NCI-H345 (cell line): ENCODE data around the gene COL10A1.

Experiments used
- DNase-seq: peaks from one replicate; lab custom pipeline; 2025; lab: John Stamatoyannopoulos, UW

Gene COL10A1

DNA sequence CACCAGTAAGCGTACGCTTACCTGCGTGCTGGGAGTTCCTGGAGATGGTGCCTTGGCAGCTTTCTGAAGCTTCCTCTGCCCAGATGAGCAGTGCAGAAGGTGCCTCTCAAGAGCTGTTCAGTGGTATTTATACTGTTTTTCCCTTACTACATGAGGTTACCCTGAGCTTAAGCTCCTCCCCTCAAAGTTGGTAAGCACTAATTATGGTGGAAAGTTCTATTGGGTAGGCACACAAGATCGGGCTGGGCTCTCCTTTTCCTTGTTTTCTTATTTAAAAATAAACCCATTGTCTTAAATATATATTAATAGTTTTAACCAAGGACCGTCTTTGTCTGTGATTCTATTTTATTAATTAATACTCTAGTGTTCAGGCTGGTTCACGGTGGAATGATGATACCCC, at the start of gene COL10A1:
COL10A1 (minus strand) TSS at position 101 of the 400 bp plus-strand sequence. CDS start 640 bp downstream, outside the sequence.
- DNase-seq, result no peak

DNA sequence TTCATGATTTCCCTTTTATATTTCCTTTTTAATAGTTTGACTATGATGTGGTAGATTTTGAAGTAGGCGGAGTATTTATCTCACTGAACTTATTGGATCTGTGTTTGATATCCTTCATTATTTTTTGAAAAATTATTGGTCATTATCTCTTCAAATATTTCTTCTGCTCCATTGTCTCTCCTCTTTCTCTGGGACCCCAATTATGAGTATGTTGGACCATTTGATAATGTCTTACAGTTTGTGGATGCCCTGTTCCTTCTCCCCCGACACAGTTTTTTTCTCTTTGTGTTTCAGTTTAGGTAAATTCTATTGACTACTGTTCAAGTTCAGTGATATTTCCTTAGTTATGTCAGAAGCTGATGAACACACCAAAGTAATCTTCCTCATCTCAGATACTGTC, 49.4 kb upstream of the COL10A1 start:
- no peak for DNase-seq

DNA sequence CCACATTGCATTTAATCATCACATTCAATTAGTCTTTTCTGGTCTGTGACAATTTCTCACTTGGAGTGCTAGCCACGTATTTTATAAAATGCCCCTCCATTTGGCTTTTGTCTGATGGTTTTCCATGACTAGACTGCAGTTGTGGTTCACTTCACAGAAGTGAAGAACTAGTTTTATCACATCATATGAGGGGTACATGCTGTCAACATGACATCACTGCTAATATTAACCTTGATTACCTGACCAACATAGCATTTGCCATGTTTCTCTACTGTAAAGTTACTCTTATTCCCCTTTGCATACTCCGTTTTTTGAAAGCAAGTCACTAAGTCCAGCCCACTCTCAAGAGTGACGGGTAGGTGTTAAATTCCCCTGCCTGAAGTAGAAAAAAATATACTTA, 48.0 kb upstream of the COL10A1 start:
- no peak for DNase-seq

DNA sequence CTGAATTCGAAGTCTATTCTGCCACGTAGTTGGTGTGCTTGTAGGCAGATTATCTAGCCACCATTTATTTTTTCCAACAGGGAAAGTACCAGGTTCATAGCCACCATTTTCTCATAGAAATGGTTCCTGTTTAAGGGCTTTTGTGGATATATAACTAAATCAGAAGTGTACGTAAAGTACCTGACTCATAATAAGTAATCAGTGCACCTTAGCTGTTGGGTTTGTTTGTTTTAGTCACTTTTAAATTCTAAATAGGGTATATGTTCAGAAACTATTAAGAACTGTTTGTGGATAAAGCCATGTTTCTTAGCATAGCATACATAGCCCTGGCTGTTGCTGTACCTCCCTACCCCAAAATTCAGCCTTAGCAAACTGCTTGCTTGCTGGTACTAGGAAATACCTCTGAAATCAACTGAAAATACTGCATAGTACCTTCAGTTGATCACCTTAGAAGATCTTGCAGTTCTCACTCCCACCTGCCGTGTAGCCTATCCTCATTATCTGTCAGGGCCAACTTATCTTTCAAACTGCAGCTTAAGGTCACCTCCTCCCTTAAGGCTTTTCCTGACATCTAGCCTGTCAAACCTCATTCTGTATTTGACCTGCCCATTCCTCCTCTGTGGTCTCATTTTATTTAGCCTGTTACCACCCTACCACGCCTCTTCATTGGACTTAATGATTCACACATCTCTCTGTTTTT, 44.6 kb upstream of the COL10A1 start:
- DNase-seq, result no peak

DNA sequence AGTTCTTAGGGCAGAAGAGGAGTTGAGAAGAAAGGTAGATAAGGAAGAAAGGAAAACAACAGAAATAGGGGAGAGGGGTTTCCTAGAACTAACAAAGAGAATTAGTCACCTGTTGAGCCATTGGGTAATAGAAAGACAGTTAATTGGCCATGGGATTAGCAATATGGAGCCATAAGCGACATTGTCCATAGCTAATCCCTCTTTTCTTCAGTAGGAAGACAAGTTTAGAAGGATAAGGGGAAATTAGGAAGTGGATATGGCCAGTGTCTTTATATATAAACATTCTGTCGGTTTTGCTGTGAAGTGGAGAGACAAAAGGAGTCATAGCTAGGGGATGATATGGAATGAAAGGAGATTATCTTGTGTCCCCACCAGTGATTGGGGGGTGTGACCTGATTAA, 43.9 kb upstream of the COL10A1 start:
- no peak for DNase-seq

DNA sequence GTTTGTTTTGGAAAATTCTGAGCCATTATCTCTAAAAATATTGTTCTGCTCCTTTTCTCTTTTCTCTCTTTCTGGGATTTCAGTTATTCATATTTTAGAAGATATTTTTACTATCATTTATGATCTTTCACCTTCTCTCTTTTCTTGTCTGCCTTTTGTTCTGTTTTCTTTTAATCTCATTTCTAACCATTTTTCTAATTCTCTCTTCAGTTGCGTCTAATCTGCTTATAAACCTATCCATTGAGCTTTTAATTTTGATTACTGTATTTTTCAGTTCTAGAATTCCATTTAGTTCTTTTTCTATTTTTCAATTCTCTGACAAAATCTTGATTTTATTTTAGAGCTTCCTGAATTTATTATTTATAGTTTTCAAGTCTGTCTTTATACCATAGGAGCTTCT, 42.2 kb upstream of the COL10A1 start:
- DNase-seq, result no peak

DNA sequence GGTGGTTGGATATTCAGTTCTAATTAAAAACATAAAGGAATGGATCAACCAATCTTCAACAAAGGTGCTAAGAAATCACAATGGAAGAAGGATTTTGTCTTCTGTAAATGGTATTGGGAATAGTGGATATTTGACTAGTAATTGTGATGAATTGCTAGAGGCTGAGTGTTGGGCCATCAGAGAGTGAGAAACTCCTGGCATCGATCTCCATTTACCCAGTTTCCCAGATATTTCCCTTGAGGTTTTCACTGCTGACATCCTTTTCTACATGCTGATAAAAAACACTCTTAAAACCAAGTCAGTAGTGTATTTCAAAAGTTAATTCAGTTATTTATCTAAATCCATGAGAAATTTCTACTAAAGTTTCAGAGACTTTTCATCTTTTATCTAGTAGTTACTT, 40.4 kb upstream of the COL10A1 start:
- DNase-seq, result no peak

DNA sequence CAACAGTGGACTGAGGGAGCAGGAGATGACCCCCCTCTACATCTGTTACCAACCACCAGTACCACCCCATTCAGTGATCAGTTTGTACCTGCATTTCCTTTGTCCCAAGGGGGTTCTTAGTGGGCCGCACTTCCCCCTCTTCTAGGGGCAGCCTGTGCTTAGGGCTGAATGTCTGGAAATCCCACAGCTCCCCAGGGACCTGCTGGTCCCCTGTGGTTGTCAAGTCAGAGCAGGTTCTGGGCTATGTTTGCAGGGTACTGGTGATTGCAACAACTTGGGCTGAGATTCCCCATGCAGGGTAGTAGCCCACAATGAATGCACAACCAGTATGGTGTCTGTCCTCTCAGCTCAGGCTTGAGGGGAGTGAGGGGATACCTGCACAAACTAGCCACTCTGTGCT, 39.7 kb upstream of the COL10A1 start:
- no peak for DNase-seq

DNA sequence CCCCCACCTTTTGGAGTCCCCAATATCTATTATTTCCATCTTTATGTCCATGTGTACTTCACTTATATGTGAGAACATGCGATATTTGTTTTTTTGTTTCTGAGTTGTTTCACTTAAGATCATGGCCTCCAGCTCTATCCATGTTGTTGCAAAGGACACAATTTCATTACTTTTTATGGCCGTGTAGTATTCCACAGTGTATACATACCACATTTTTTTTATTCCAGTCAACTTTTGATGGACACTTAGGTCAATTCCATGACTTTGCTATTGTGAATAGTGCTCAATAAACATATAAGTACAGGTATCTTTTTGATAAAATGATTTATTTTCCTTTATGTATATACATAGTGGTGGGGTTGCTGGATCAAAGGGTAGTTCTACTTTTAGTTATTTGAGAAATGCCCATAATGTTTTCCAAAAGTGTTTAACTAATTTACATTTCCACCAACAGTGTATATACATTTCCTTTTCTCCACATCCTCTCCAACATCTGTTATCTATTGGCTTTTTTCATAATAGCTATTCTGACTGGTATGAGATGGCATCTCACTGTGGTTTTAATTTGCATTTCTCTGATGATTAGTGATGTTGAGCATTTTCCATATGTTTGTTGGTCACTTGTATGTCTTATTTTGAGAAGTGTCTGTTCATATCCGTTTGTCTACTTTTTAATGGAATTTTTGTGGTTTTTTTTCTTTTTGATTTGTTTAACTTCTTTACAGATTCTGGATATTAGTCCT, 34.0 kb upstream of the COL10A1 start:
- DNase-seq, result no peak

DNA sequence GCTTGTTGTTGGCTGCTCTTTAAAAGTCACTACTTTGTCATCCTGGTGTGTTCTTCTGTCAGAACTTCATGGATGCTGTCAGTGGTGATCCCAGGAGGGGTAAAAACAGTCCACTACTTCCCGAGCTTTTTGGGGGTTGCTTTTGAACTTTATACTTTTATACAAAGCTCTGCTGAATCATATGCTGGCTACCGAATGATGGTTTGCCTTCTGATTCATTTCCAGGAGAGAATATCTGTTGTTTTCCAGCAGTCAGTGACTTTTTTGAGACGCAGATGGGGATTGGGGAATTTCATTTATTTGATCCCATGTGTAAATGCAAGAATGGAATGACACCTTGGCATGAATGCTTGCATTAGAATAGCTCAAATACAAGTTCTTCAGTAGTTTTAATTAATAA, 32.7 kb upstream of the COL10A1 start:
- DNase-seq, result no peak

DNA sequence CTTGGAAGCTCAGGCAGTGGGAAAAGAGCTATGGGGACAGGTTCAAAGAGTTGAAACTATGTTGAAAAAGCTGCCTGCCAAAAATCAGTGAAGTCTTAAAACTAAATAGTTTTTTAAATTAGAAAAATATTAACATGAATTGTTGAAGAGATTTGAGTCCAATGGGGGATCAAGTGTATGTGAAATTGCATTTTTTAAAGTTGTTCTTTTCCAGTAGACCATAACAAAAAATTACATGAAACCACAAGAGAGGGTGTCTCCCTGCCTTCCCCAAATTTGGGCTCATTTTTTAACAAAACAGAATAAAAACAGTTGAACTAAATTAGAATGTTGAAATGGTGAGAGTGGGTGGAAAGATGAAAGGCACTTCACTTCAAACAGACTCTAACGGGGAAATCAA, 31.5 kb upstream of the COL10A1 start:
- DNase-seq, result no peak

DNA sequence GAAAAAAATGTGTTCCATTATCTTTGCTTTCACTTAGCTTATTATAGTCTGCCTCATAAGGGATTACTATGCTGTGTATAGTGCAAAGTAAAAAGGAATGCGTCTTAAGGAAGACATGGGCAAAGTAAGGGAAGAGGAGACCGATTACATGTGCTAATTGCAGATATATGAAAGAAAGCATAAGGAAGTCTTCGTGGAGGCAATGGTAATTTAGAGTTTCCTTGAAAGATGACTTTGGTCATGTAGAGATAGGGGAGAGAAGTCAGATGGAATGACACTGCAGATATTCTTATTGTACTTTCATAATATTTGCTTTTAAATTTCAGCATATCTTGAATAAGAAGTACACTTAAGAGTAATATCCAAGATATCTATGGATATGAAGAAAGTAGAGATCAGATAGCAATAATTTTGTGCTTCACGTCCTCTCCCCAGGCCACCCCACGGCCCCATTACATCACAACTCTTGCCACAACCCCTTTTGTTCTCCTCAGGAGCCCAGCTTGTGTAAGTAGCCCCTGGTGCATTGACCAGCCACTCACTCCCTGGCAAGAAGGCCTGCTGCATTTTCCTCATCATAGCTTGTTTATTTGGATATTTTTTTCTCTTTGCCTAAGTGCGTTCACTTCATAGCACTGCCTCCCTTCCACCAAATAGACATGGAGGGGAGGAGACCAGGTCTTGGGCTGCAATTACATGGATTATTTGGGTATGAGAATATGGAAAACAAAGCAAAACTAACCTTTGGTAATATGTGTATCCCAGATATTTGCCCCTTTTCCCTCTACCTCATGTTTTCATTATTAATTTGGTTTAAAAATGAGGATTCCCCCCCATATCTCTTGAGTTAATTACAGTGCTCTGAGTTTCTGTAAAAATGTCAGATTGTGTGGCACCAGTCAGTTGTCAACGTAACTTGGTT, 30.7 kb upstream of the COL10A1 start:
- DNase-seq, result no peak

DNA sequence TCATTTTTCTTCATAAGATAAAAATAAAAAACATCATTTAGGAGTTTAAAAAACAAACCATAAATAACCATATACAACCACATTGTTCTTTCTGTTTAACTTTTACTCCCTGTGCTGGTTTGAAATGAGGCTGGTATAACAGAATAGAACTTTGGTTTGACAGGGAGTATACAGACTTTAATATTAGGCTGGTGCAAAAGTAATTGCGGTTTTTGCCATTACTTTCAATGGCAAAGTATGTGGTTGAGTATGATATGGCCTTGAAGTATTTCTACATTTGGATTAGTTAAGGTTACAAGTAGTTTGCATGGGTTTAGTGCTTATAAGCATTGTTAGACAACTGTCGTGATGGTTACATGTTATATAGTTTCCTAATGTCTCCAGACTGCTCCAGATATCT, 29.0 kb upstream of the COL10A1 start:
- DNase-seq, result no peak

DNA sequence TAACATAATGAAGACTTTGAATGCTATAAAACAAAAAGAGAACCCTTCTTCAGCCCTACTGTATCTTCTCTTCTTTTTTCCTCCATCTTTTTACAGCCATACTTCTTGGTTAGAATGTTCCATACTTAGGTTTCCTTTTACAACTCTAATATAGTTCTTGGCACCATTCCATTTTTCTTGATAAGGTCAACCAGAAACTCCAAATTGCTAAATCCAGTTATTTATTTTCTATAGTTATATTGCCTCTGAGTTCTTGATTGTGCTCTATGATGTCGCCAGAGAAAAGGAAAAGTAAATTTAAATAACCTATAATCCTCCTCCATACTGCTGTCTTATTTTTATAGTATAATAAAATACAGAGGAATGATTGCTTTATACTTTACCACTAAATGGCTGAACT, 26.7 kb upstream of the COL10A1 start:
- DNase-seq, result no peak

DNA sequence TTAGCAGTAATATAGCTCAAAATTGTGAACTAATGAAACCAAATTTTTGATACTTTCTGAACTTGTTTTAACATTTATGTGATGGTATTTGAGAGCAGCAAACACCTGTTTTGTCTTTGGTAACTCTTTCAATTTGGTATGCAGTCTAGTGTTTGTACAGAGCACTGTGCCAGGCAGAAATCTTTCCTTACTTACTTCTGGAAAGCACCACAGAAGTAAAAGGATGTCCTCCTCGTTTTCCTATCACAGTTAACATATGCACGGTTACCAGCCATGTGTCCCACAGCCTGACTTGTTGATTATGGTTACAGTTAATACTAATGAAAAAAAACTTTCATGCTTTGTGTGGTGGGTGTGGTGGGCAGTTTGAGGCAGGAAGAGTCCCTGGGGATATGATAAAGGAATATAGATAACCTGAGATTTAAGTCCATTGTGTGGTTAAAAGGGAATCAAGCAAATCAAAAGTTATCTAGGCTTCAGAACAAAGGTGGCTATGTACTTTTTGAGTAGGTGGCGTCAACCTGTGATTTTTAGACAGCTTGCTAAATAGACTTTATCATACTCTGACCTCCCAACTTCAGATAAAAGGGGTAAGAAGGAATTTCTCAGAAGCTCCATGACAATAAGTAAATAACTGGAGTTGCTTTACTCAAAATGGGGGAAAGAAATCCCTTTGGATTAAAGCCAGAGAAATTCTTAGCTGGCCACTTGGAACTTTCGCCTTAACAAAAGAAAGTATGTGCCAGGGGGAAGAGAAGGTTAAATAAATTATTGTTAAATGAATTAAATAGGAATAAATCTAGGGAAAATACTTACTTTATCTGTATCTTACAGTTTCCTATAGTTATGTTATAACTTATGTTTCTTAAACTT, 20.1 kb upstream of the COL10A1 start:
- no peak for DNase-seq

DNA sequence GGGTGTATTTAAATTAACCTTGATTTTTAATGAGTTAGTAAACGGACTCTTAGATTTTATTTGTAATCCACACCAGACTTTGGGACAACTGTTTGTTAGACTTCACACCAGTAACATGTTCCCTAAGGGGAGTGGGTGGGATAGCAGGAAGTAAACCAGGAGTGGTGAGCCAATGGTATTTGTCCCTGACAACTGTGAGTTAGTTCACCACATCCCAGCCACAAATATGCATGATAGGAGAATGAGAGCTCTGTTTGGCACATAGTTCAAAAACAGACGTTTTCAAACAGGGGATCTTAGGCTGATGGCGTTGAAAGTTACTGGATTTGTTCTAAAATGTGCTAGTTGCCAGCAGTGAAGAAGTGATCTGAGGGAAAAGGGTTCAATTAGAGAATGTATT, 18.7 kb upstream of the COL10A1 start:
- DNase-seq, result no peak

DNA sequence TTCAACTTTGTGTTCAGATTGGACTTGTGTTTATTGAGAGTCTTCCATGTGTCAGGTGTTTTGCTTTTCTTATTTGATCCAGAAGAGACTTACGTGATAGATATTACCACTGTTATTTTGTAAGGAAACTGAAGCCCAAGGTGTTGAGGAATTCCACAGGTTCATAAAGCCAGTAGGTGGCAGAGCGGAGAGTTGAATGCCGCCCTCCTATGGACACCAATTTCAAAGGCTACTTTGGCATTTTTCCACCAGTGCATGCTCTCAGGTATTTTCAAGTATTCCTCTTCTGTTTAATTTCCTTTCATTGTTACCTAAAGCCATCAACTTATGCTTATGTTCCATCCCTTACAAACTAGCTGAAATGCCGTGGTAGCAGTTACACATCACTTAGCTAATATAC, 14.0 kb upstream of the COL10A1 start:
- no peak for DNase-seq

DNA sequence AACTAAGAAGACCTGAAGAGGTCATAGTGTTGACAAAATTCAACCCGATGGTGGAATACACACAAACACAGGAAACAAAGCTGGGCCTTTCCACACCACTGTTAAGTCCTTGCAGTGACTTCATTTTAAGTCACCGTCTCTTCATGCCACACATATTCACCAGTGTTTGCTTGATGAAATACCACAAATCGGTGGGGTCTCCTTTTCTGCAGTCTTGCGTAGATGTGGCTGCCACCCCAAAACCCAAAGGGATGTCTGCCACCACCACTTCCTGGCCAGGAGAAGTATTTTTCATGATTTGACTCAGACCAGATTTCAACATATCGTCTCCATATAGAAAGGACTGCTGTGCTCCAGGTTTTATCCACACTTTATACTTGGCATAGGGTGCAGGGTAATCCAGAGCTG, 11.0 kb upstream of the COL10A1 start:
- DNase-seq, result no peak

DNA sequence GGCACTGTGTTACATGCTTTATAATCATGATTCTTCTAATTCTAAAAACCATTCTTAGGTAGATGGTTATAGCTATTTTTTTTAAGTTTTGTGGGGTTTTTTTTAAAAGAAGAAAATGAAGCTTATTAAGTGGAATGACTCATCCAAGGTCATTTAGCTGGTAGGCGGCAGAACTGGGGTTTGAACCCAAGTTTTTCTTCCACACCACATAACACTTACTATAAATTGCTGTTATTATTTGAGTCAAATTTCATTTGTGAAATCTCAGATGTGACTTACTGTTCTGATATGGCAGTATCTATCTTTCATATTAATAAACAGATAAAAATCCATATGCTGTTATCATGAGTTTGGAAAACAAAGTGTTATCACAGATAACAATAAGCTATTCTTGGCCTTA, 10.4 kb upstream of the COL10A1 start:
- no peak for DNase-seq

DNA sequence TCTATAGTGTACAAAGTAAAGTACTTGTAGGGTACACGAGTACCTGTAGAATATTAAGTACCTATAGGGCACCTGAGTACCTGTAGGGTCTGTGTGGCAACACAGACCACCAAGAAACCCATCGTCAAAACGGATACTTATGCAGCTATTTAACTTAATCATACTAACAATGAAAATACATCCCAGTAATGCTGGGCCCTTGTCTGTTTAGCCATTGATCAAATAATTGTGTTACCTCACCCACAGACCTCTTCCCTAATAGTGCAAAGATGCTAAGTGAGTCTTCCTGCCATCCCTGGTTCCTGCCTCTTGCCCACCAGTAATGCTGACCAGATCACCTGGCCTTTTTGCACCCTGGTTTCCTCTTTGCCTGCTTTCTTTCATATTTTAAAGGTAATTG, 7.5 kb upstream of the COL10A1 start:
- no peak for DNase-seq

DNA sequence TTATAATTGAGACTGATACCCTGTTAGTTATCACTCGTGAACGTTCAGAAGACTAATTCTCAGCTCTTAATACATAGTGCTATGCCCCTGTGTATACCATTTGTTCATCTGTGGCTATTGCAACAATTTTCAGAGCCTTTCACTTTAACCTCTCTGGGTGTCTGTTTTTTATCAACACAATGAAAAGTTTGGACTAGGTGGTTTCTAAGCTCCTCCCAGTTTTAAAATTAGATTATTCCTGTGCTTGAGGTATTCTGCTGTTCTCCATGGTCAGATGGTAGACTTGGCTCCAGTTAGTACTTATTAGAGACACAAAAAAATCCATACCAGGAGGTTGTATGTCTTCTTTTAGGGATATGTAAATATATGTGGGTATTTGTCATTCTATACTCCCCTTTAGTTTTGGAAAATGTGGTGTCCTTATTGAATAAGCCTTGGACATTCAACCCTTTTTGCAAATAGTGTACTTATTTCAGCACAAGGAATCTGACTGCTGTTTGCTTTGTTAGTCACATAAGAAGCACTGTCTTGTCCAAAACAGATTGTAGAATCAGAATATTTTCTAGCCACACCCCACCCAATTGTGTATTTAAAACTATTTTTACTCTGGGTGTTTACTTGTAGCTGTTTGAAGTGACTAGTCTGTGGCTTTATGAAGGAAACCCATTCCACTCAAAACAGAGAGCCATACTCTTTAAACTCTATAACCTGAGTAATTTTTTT, 2.0 kb upstream of the COL10A1 start:
- no peak for DNase-seq
